NCI-H1436 treated with DMSO at 0.1 percent for 48 hours (cell line): ENCODE measurements around the gene RAD51B.
"Not testable (repeated sequence)": the region's sequence is repeated elsewhere in the genome, so short reads cannot be mapped to it uniquely, and the experiment has no call there.

Source experiments
- DNase-seq: peaks from one replicate; lab custom pipeline; 2025; lab: John Stamatoyannopoulos, UW

Gene RAD51B

DNA sequence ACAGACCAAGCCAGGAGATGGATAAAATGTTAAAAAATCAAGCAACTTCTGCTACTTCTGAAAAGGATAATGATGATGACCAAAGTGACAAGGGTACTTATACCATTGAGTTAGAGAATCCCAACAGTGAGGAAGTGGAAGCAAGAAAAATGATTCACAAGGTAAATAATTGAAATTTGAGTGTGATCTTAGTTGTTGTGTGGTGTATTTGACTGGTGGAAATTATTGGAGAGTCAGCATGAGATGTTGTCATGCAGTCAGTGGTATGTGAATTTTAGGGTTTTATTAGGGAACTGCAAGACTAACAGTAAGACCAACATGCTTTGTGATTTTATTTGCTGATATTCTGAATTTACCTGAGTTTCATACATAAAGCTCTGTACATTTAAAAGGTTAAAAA is 296.4 kb downstream of the RAD51B start:
- DNase-seq, result not testable (repeated sequence)

DNA sequence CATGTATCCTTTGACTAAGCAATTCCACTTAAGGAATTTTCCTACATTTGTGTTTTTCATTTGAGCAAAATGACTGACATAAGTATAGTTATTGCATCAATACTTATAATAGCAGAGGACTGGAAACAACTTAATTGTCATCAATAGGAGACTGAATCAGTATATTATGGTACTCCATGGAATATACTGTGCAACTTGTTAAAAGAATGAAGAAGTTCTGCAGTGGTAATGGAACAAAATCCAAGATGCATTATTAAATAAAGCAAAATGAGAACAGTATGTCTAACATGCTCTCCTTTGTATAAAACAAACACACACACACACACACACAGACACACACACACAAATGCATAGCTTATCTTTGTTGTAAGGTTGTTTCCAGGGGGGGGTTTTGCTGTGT is 303.1 kb downstream of the RAD51B start:
- no peak for DNase-seq

DNA sequence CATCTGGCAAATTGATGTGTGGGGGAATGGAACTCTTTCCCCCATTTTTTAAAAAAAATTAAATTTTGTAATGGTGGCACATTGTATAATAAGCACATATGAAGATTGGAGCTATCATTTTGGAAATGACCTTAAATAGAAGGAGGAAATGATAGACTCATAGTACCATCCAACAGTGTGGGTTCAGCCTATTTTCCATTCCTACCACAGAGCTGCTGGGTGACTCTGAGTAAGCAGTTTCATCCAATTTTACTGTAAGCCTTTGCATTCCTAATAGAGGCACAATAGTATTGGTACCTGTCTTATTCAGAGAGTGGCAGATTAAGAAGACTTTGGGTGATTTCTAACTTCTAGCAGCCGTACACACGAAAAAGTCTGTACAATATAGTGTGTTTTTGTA is 304.5 kb downstream of the RAD51B start:
- DNase-seq, result no peak

GRCh38 chr14:68124979-68125731 is 305.6 kb downstream of the RAD51B start:
- no peak for DNase-seq

GRCh38 chr14:68127166-68127565 is 307.6 kb downstream of the RAD51B start:
- DNase-seq, result no peak

GRCh38 chr14:68131907-68132306 is 312.3 kb downstream of the RAD51B start:
- DNase-seq, result no peak

- no peak for DNase-seq
Measured at GRCh38 chr14:68132563-68133121, 313.1 kb downstream of the RAD51B start.

- no peak for DNase-seq
Measured at GRCh38 chr14:68133856-68134255, 314.3 kb downstream of the RAD51B start.

- DNase-seq, result no peak
Measured at GRCh38 chr14:68135028-68135427, 315.4 kb downstream of the RAD51B start.

DNA sequence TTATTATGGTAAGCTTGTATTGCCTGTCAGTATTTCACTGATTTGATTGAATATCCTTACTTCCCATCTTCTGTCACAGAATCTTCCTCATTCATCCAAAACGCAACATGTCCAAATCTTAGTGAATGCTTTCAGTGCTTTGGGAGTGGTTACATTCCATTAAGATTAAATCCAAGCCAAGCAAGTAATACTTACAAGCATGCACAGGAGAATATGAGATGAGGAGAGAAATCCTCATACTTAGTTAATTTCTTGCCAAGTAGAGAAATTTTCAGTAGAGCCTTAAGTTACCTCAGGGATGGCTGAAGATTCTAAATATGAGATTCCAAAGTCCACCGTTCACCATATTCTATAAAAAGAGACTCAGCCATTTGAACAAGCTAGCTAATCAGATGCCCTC is 316.0 kb downstream of the RAD51B start:
- DNase-seq, result no peak

DNA sequence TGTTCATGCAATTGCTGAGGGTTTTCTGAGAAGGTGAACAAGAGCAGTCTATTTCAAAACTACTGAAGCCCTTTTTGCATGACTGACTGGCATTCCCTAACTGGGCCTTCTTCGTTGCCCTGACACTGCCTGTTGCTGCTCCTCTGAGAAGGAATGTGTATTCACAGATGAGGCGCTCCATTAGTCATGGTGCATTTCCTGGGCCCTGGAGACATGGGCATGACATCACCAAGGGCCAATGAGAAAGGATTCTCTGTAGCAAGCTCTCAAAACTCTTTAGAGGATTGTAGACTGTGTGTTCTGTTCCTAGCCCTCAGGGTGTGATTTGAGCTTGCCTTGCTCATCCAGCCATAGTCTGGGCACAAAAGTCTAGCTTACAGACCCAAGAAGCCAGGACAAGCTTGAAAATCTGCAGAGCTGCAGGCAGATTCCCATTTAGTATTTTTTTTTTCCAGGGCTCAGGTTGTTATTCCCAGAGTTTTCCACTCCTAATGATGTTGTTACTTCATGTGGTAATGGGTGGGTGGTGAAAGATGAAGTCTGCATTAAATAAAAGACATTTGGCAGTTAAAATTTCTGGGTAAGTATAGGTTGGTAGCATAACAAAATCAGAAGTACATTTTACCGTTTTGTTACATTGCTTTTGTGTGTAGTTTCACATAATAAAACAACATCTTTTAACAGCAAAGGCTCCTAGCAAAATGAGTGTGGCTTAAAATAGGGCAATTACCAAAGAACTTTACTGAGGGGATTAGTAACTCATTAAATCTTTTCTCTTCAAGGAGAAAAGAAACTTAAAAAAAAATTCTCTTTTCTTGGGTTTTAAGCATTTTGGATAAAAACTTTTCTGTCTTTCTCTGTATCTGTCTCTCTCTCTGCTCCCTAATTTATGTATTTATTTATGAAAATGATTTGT is 318.4 kb downstream of the RAD51B start:
- DNase-seq, result no peak

DNA sequence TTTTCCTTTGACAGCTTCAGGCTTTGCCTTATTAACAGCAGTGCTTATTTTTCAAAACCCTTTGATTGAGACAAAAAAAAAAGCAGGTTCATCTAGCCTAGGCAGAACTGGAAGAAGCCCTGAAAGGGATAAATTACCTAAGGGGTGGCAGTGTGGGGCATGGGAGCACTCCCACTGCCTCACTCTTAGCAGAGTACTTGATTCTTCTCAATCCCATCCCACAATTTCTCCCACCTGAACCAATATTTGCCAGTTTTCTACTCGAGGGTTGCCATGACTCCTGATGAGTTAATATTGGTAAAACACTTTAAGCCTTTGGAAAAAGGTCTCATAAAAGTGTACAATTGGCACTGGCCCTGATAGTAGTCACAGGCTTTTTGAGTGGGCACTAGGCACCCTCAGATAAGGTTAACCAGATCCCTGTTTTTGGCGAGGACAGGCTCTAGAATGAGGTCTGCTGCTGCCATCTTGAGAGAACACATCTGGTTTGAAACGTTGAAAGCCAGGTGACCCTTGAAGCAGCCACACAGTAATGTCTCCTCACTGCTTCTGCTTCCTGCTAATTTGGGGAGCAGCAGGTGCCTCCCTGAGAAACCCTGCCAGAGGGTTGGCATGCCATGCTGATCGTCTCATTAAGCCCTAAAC is 320.0 kb downstream of the RAD51B start:
- DNase-seq, result no peak

DNA sequence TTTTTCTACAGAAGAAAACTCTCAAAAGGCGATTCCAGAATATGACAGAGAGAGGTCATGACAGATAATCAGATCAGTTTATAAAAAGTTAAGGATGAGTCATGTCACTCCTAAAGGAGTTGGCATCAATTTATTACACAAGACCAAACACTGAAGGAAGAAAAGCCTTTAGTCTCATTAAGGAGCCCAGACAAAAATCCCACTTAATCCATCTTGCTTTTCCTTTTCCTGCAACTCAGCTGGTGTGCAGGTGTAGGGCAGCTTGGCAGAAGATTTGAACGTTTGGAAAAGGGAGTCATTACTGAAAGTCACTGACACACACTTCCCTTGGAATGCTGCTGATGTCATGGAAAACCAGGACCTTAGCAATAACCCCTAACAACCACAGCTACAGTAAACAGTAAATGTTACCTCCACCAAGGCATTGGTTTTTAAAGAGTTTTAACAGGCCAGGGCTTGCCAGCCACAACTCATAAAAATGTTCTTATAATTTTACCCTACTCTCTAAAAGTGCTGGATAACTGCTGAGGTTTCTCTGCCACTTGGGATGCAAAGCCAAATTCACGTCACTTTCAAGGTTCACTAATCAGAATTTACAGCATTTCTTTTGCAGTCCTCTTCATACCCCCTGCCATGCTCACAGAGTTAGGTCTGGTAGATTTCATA is 320.6 kb downstream of the RAD51B start:
- DNase-seq, result no peak

- DNase-seq, result no peak
Measured at GRCh38 chr14:68140806-68141205, 321.2 kb downstream of the RAD51B start.

GRCh38 chr14:68141281-68142088 is 321.9 kb downstream of the RAD51B start:
- DNase-seq, result no peak

DNA sequence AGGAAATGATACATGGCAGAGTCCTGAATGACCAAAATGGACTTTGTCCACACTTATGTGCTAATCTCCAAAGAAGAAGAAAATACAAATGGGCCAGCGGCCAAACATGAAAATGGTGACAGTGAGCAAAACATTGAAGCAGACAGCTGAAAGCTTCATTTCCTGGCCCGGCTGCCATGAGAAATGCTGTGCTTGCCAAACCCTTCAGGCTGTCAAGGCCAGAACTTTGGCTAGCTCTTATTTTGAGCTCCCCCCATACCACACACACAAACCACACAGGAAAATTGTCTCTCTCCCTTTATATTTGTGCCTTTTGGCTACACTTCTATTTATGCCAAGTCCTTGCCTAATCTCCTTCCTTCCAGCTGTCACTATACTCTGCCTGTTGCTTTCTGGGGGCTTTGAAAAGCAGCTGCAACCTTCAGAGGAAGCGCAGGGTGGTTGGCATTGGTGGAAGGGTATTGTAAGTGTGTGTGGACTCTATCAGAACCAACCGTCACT is 323.8 kb downstream of the RAD51B start:
- DNase-seq, result no peak

GRCh38 chr14:68144051-68144681 is 324.6 kb downstream of the RAD51B start:
- no peak for DNase-seq

- DNase-seq, result no peak
Measured at GRCh38 chr14:68145036-68145435, 325.5 kb downstream of the RAD51B start.

- DNase-seq, result no peak
Measured at GRCh38 chr14:68145539-68145938, 326.0 kb downstream of the RAD51B start.

DNA sequence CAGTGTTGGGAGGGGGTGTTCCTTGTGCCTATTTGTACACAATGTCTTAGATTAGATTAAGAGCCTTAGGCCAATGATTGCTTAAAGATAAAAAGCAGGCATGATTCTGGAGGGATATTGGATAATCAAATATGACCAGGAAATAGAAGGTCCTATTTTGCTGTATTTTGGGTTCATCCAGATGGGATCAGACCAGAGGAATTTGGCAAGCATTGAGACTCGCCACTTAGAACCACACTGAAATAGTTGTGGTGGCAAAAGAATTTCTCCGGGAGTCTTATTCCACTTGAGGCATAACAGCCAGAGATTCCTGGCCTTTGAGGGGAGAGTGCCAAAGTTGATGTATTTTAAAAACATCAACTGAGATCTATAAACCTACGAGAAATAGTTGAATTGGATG is 327.2 kb downstream of the RAD51B start:
- no peak for DNase-seq
